IMR-90 (cell line): ENCODE measurements around the gene OPA3. TPM values are rescaled to one million over a fixed set of nuclear protein-coding genes. Genes with fewer than 3 reads are reported as not detected.

Experiments
- ATAC-seq: fragments of 200-7000 bp; cut with Tn5 transposase; 2 replicates; pipeline ENCODE4 v1.9.1; 2020; ENCODE audit warnings: low read depth, mild to moderate bottlenecking, moderate library complexity
- BruUV-seq: library from RNA; stranded (reverse); fragments of 400-500 nt; replicated peaks from 2 replicates; lab custom pipeline; 2021; lab: Mats Ljungman, UMichigan
- CTCF ChIA-PET: fragments of 300-600 bp; formaldehyde crosslinking; extraction: SDS; loops from one replicate; lab custom pipeline; 2021; ENCODE audit warnings: antibody characterized with exemption; lab: Yijun Ruan, JAX
- POLR2A ChIA-PET: fragments of 300-600 bp; sonication (Branson Sonifier 250); formaldehyde crosslinking; loops from one replicate; lab custom pipeline; 2022; ENCODE audit warnings: antibody characterized with exemption; ENCODE audit not compliant: unreplicated experiment; lab: Charles Lee
- DNase-seq: peaks from one replicate; pipeline ENCODE4 v3.0.0; 2013
- H2AFZ ChIP-seq: replicated peaks from 2 replicates; pipeline ENCODE3; 2013; ENCODE audit warnings: low read length, mild to moderate bottlenecking; ENCODE audit not compliant: poor library complexity
- H2AK5ac ChIP-seq: 2 replicates; pipeline ENCODE4 v1.6.1; 2013; ENCODE audit warnings: low read depth, low read length, inconsistent platforms
- H2AK9ac ChIP-seq: replicated peaks from 2 replicates; pipeline ENCODE3; 2013; ENCODE audit warnings: mild to moderate bottlenecking, low read depth, low read length, moderate library complexity; ENCODE audit not compliant: poor library complexity
- H2BK120ac ChIP-seq: 2 replicates; pipeline ENCODE4 v1.6.1; 2013; ENCODE audit warnings: low read depth, low read length, inconsistent platforms
- H2BK15ac ChIP-seq: 3 replicates; pipeline ENCODE4 v1.6.1; 2013; ENCODE audit warnings: low read depth, low read length, inconsistent platforms
- H2BK20ac ChIP-seq: 2 replicates; pipeline ENCODE4 v1.6.1; 2013; ENCODE audit warnings: low read depth, mild to moderate bottlenecking, inconsistent platforms, low read length, moderate library complexity
- H2BK5ac ChIP-seq: 2 replicates; pipeline ENCODE4 v1.6.1; 2013; ENCODE audit warnings: mild to moderate bottlenecking, low read depth, low read length, inconsistent platforms; ENCODE audit not compliant: poor library complexity, severe bottlenecking
- H3K14ac ChIP-seq: replicated peaks from 2 replicates; pipeline ENCODE4 v1.6.1; 2013; ENCODE audit warnings: low read depth, low read length, inconsistent platforms
- H3K18ac ChIP-seq: 2 replicates; pipeline ENCODE4 v1.6.1; 2013; ENCODE audit warnings: low read depth, low read length, control low read depth
- H3K23ac ChIP-seq: 2 replicates; pipeline ENCODE4 v1.6.1; 2013; ENCODE audit warnings: low read depth, low read length, inconsistent platforms
- H3K27ac ChIP-seq: 2 replicates; pipeline ENCODE4 v1.5.1; 2013; ENCODE audit warnings: mild to moderate bottlenecking, control low read depth, low read length; ENCODE audit not compliant: insufficient read depth
- H3K27me3 ChIP-seq: 2 replicates; pipeline ENCODE4 v1.6.1; 2013; ENCODE audit warnings: low read length; ENCODE audit not compliant: control insufficient read depth, insufficient read depth
- H3K36me3 ChIP-seq: 2 replicates; pipeline ENCODE4 v1.6.1; 2013; ENCODE audit warnings: low read length, mixed read lengths; ENCODE audit not compliant: control insufficient read depth, insufficient read depth
- H3K4ac ChIP-seq: 2 replicates; pipeline ENCODE4 v1.6.1; 2013; ENCODE audit warnings: low read depth, low read length, inconsistent platforms
- H3K4me1 ChIP-seq: 2 replicates; pipeline ENCODE4 v1.6.1; 2013; ENCODE audit warnings: low read length, mixed read lengths; ENCODE audit not compliant: control insufficient read depth, insufficient read depth
- H3K4me2 ChIP-seq: 2 replicates; pipeline ENCODE4 v1.6.1; 2013; ENCODE audit warnings: low read depth, mild to moderate bottlenecking, control low read depth, low read length, moderate library complexity
- H3K4me3 ChIP-seq: 2 replicates; pipeline ENCODE4 v1.5.1; 2013; ENCODE audit warnings: low read depth, mild to moderate bottlenecking, control low read depth, low read length, moderate library complexity; ENCODE audit not compliant: insufficient read depth
- H3K56ac ChIP-seq: 2 replicates; pipeline ENCODE4 v1.6.1; 2013; ENCODE audit warnings: low read length, inconsistent platforms; ENCODE audit not compliant: insufficient read depth; ENCODE audit errors: extremely low read depth
- H3K79me1 ChIP-seq, 2 experiments: 2 replicates each; pipeline ENCODE4 v1.6.1; 2013; ENCODE audit warnings: low read length in 2 of 2, inconsistent platforms in 1 of 2, low read depth in 1 of 2
- H3K9ac ChIP-seq: 2 replicates; pipeline ENCODE4 v1.6.1; 2013; ENCODE audit warnings: low read depth, low read length, control low read depth
- H3K9me1 ChIP-seq: 2 replicates; pipeline ENCODE4 v1.6.1; 2013; ENCODE audit warnings: low read length, inconsistent platforms; ENCODE audit not compliant: insufficient read depth
- H3K9me3 ChIP-seq: 2 replicates; pipeline ENCODE4 v1.6.1; 2013; ENCODE audit warnings: low read length; ENCODE audit not compliant: control insufficient read depth, insufficient read depth
- H4K20me1 ChIP-seq: 2 replicates; pipeline ENCODE4 v1.6.1; 2013; ENCODE audit warnings: low read length, inconsistent platforms; ENCODE audit not compliant: insufficient read depth
- H4K5ac ChIP-seq: 2 replicates; pipeline ENCODE4 v1.6.1; 2013; ENCODE audit warnings: mild to moderate bottlenecking, low read depth, low read length, control low read depth
- H4K8ac ChIP-seq, 2 experiments: 2 replicates each; pipeline ENCODE4 v1.6.1; 2013; ENCODE audit warnings: low read depth in 2 of 2, low read length in 2 of 2, control low read depth in 1 of 2, inconsistent platforms in 1 of 2
- H4K91ac ChIP-seq: 2 replicates; pipeline ENCODE4 v1.6.1; 2013; ENCODE audit warnings: low read depth, low read length, inconsistent platforms; ENCODE audit not compliant: insufficient read depth
- MAZ ChIP-seq: IDR thresholded peaks from 2 replicates; pipeline ENCODE4 v1.6.1; 2012; ENCODE audit warnings: low read depth, mild to moderate bottlenecking, low read length, improper control_type of control experiment, moderate library complexity, borderline replicate concordance
- NFE2L2 ChIP-seq: fragments of 150-350 bp; IDR thresholded peaks from 2 replicates; pipeline ENCODE4 v1.6.1; 2016; ENCODE audit warnings: low read depth, mild to moderate bottlenecking, low read length
- RAD21 ChIP-seq: IDR thresholded peaks from 2 replicates; pipeline ENCODE4 v1.6.1; 2012; ENCODE audit warnings: low read length, improper control_type of control experiment
- SMC3 ChIP-seq: fragments of 150-350 bp; IDR thresholded peaks from 2 replicates; pipeline ENCODE4 v1.6.1; 2016; ENCODE audit warnings: low read depth, mild to moderate bottlenecking, antibody characterized with exemption, low read length, moderate library complexity
- WGBS, 2 experiments: methylation state at CpG; one replicate each; pipeline versions ENCODE4 v1.1.5 to v1.1.7; 2013; ENCODE audit warnings: missing lambda C conversion rate in 2 of 2; ENCODE audit not compliant: insufficient read length in 1 of 2; ENCODE audit errors: extremely low coverage in 2 of 2; 5-methylcytosine and 5-hydroxymethylcytosine counted together
- dilution Hi-C: fragments of 300-500 bp; cut with HindIII; formaldehyde crosslinking; loops from one replicate; pipeline ENCODE4 v1.14.3; 2018; ENCODE audit warnings: low sequenced_read_pairs; ENCODE audit not compliant: unreplicated experiment
- in situ Hi-C: fragments of 300-500 bp; cut with MboI; formaldehyde crosslinking; loops from 3 replicates; pipeline ENCODE4 v1.14.3; 2019; ENCODE audit warnings: low sequenced_read_pairs, inconsistent platforms, mixed read lengths
- intact Hi-C: fragments of 100-400 bp; cut with micrococcal nuclease; formaldehyde crosslinking; loops from 2 replicates; pipeline ENCODE4 v1.10.0; 2022
- polyA plus RNA-seq, 3 experiments: library from polyadenylated mRNA; depleted of rRNA; stranded (reverse); fragments of >200 nt; gene quantifications; 2 replicates each; pipeline ENCODE4 v1.2.3, GENCODE V29; 2012; ENCODE audit warnings: low replicate concordance in 1 of 3
- total RNA-seq: library from RNA; depleted of rRNA; stranded (reverse); fragments of >200 nt; gene quantifications from 2 replicates; pipeline ENCODE4 v1.2.3, GENCODE V29; 2012
- TF ChIP-seq, protein P1 (sequence below): conservative IDR thresholded peaks from 2 replicates; pipeline ENCODE4 v1.5.1; 2012; ENCODE audit warnings: mild to moderate bottlenecking, low read depth, low read length, improper control_type of control experiment

OPA3 gene
- total and polyA plus RNA-seq, 2 of the 4 experiments (the other 2 are of a cell fraction), result 5.2 to 9.6 TPM

DNA sequence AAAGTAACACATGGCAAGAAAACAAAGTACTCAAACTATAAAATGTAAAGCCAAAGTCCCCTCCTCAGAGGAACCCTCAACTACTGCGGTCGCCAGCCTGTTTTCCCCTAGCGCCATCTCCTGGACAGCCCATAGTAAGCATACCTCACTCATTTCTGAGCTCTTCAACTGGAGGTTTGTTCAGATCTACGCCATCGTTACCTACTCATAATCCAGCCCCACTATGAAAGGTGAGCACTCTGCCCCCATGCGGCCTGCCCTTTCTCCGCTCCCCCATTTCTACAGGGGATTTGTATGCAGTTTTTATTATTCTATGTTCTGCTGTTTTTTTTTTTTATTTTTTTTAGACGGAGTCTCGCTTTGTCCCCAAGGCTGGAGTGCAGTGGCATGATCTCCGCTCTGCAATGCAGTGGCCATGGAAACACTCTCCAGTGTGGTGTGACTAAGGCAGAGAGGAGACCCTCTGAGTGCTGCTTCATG, 26.2 kb downstream of the OPA3 start:
- H2AK9ac ChIP-seq, result no peak overlapping the region
- no peak overlapping the region for H4K5ac ChIP-seq
- no peaks in the 10 kb centered on the region for H3K4me1 ChIP-seq
- no peak overlapping the region for H3K9ac ChIP-seq
- dilution Hi-C loops, result no loop called here
- no peaks in the 10 kb centered on the region for H3K27me3 ChIP-seq
- POLR2A ChIA-PET, result no interaction called here
- CTCF ChIA-PET, result interaction anchor here (0.9 to 1.2 kb wide), 4 partner anchors 13 to 284 kb away, joined by 3 to 5 read pairs (median 4); no protein-coding TSS in a partner anchor
- TF ChIP-seq SMC3, result peak; percentile 59
- peak; percentile 71 for TF ChIP-seq RAD21
- no peak for TF ChIP-seq NFE2L2
- TF ChIP-seq, protein P1, sequence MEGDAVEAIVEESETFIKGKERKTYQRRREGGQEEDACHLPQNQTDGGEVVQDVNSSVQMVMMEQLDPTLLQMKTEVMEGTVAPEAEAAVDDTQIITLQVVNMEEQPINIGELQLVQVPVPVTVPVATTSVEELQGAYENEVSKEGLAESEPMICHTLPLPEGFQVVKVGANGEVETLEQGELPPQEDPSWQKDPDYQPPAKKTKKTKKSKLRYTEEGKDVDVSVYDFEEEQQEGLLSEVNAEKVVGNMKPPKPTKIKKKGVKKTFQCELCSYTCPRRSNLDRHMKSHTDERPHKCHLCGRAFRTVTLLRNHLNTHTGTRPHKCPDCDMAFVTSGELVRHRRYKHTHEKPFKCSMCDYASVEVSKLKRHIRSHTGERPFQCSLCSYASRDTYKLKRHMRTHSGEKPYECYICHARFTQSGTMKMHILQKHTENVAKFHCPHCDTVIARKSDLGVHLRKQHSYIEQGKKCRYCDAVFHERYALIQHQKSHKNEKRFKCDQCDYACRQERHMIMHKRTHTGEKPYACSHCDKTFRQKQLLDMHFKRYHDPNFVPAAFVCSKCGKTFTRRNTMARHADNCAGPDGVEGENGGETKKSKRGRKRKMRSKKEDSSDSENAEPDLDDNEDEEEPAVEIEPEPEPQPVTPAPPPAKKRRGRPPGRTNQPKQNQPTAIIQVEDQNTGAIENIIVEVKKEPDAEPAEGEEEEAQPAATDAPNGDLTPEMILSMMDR, result peak; percentile 64
- TF ChIP-seq MAZ, result no peak
- no peak overlapping the region for H3K27ac ChIP-seq
- ATAC-seq (peak; percentile 84), DNase-seq (peak; percentile 33)
- no peak overlapping the region for H3K18ac ChIP-seq
- no peak overlapping the region for H3K4ac ChIP-seq
- no peak overlapping the region for H2BK15ac ChIP-seq
- in situ Hi-C loops, result no loop called here
- no peak overlapping the region for H4K91ac ChIP-seq
- peaks cover 0 to 16% of the 10 kb centered on the region in 2 experiments; a peak in 3 of 4 replicates for H3K79me1 ChIP-seq
- H3K4me3 ChIP-seq, result no peak overlapping the region
- no peaks in the 10 kb centered on the region for H3K9me3 ChIP-seq
- H3K36me3 ChIP-seq, result no peaks in the 10 kb centered on the region
- no TSS peak for BruUV-seq
- H2BK5ac ChIP-seq, result no peak overlapping the region
- H4K8ac ChIP-seq, result no peak overlapping the region
- H3K14ac ChIP-seq, result no peak overlapping the region
- 28% methylated on average over 4 of the region's 10 CpGs; no CpG with 5 or more reads in 1 of the 2 experiments for WGBS, 2 experiments
- peaks cover 2% of the 10 kb centered on the region; the same call in 1 of the 2 replicates for H4K20me1 ChIP-seq
- intact Hi-C loops, result loop anchor here (5.0 kb wide), 1 partner anchor 36 kb away; no protein-coding TSS in a partner anchor
- no peak overlapping the region for H3K4me2 ChIP-seq
- H3K9me1 ChIP-seq, result peaks cover 3% of the 10 kb centered on the region; the same call in 1 of the 2 replicates
- no peak overlapping the region for H2BK120ac ChIP-seq
- H3K23ac ChIP-seq, result no peak overlapping the region
- H2BK20ac ChIP-seq, result no peak overlapping the region
- H2AFZ ChIP-seq, result no peak overlapping the region
- no peak overlapping the region for H2AK5ac ChIP-seq
- no peak overlapping the region for H3K56ac ChIP-seq
